H9 (cell line): ENCODE results near the gene GRID2. TPM values are rescaled to one million over a fixed set of nuclear protein-coding genes. Genes with fewer than 3 reads are reported as not detected.

Source experiments
- DNase-seq: peaks from one replicate; pipeline ENCODE4 v3.0.0-alpha.2; 2017
- H2AFZ ChIP-seq: one replicate; pipeline ENCODE4 v1.6.1; 2013; ENCODE audit warnings: mild to moderate bottlenecking, low read length, control low read depth, moderate library complexity
- H2AK5ac ChIP-seq: 2 replicates; pipeline ENCODE4 v1.6.1; 2013; ENCODE audit warnings: low read length, control low read depth, mixed read lengths; ENCODE audit not compliant: insufficient read length
- H2BK120ac ChIP-seq: one replicate; pipeline ENCODE4 v1.6.1; 2013; ENCODE audit warnings: low read depth, mild to moderate bottlenecking, low read length, control low read depth, inconsistent platforms; ENCODE audit not compliant: poor library complexity, severe bottlenecking
- H2BK12ac ChIP-seq: 2 replicates; pipeline ENCODE4 v1.6.1; 2013; ENCODE audit warnings: low read length, control low read depth, mixed read lengths, low read depth; ENCODE audit not compliant: insufficient read length
- H2BK15ac ChIP-seq: 2 replicates; pipeline ENCODE4 v1.6.1; 2013; ENCODE audit warnings: low read depth, low read length, control low read depth
- H2BK20ac ChIP-seq: one replicate; pipeline ENCODE4 v1.6.1; 2013; ENCODE audit warnings: low read depth, mild to moderate bottlenecking, low read length, control low read depth, inconsistent platforms; ENCODE audit not compliant: poor library complexity, severe bottlenecking
- H2BK5ac ChIP-seq: 2 replicates; pipeline ENCODE4 v1.6.1; 2013; ENCODE audit warnings: low read length, control low read depth, mixed read lengths; ENCODE audit not compliant: insufficient read length
- H3K14ac ChIP-seq: 2 replicates; pipeline ENCODE4 v1.6.1; 2013; ENCODE audit warnings: low read length, control low read depth; ENCODE audit not compliant: insufficient read depth
- H3K18ac ChIP-seq: 2 replicates; pipeline ENCODE4 v1.6.1; 2013; ENCODE audit warnings: low read depth, mild to moderate bottlenecking, mixed read lengths, low read length, control low read depth; ENCODE audit not compliant: insufficient read length
- H3K23ac ChIP-seq: 2 replicates; pipeline ENCODE4 v1.6.1; 2013; ENCODE audit warnings: low read length, control low read depth, mixed read lengths, low read depth; ENCODE audit not compliant: insufficient read length
- H3K23me2 ChIP-seq: 2 replicates; pipeline ENCODE4 v1.6.1; 2013; ENCODE audit warnings: low read depth, mild to moderate bottlenecking, mixed read lengths, low read length, control low read depth; ENCODE audit not compliant: insufficient read length, poor library complexity, severe bottlenecking
- H3K27ac ChIP-seq: 2 replicates; pipeline ENCODE4 v1.5.1; 2013; ENCODE audit warnings: low read length, control low read depth, mixed read lengths, low read depth; ENCODE audit not compliant: insufficient read length
- H3K27me3 ChIP-seq: 2 replicates; pipeline ENCODE4 v1.6.1; 2013; ENCODE audit warnings: low read length, control low read depth, inconsistent platforms; ENCODE audit not compliant: insufficient read depth
- H3K4ac ChIP-seq: 2 replicates; pipeline ENCODE4 v1.6.1; 2013; ENCODE audit warnings: low read depth, mild to moderate bottlenecking, control low read depth, inconsistent platforms, low read length, moderate library complexity
- H3K4me1 ChIP-seq: 2 replicates; pipeline ENCODE4 v1.6.1; 2013; ENCODE audit warnings: low read length, control low read depth, inconsistent platforms; ENCODE audit not compliant: insufficient read depth
- H3K4me2 ChIP-seq: 2 replicates; pipeline ENCODE4 v1.6.1; 2013; ENCODE audit warnings: low read length, control low read depth, mixed read lengths; ENCODE audit not compliant: insufficient read length, insufficient read depth
- H3K56ac ChIP-seq: 2 replicates; pipeline ENCODE4 v1.6.1; 2013; ENCODE audit warnings: low read depth, mild to moderate bottlenecking, mixed read lengths, low read length, control low read depth; ENCODE audit not compliant: insufficient read length
- H3K79me1 ChIP-seq: 2 replicates; pipeline ENCODE4 v1.6.1; 2013; ENCODE audit warnings: low read depth, mild to moderate bottlenecking, moderate library complexity, low read length, control low read depth, inconsistent platforms; ENCODE audit not compliant: insufficient read depth, poor library complexity, severe bottlenecking
- H3K79me2 ChIP-seq: 2 replicates; pipeline ENCODE4 v1.6.1; 2013; ENCODE audit warnings: low read length, control low read depth, inconsistent platforms; ENCODE audit not compliant: insufficient read depth
- H3K9ac ChIP-seq: 2 replicates; pipeline ENCODE4 v1.6.1; 2013; ENCODE audit warnings: low read length, control low read depth, mixed read lengths; ENCODE audit not compliant: insufficient read length; ENCODE audit errors: extremely low read depth
- H3K9me3 ChIP-seq: one replicate; pipeline ENCODE4 v1.6.1; 2013; ENCODE audit warnings: low read depth, low read length, inconsistent platforms; ENCODE audit not compliant: control insufficient read depth
- H3T11ph ChIP-seq: one replicate; pipeline ENCODE4 v1.6.1; 2013; ENCODE audit warnings: mild to moderate bottlenecking, low read length, control low read depth, inconsistent platforms
- H4K20me1 ChIP-seq: one replicate; pipeline ENCODE4 v1.6.1; 2013; ENCODE audit not compliant: control insufficient read depth, insufficient read length, insufficient read depth
- H4K5ac ChIP-seq: 2 replicates; pipeline ENCODE4 v1.6.1; 2013; ENCODE audit warnings: low read depth, mild to moderate bottlenecking, mixed read lengths, low read length, control low read depth; ENCODE audit not compliant: insufficient read length
- H4K8ac ChIP-seq: replicated peaks from 2 replicates; pipeline ENCODE4 v1.6.1; 2013; ENCODE audit warnings: low read length, control low read depth, mixed read lengths, low read depth; ENCODE audit not compliant: insufficient read length
- H4K91ac ChIP-seq: 2 replicates; pipeline ENCODE4 v1.6.1; 2013; ENCODE audit warnings: low read depth, mild to moderate bottlenecking, moderate library complexity, mixed read lengths, low read length, control low read depth; ENCODE audit not compliant: insufficient read length
- H3K27ac Mint-ChIP-seq, 3 experiments: 2 replicates in 2 of 3; 3 replicates in 1 of 3; pipeline ENCODE4 v1.8.0; 2020 to 2021; ENCODE audit warnings: mixed read lengths in 3 of 3, mild to moderate bottlenecking in 1 of 3, moderate library complexity in 1 of 3
- H3K27me3 Mint-ChIP-seq: 2 replicates; pipeline ENCODE4 v1.8.0; 2021; ENCODE audit warnings: low read depth, mild to moderate bottlenecking, moderate library complexity, mixed read lengths
- H3K36me3 Mint-ChIP-seq, 3 experiments: 2 replicates in 2 of 3; 3 replicates in 1 of 3; pipeline ENCODE4 v1.8.0; 2020 to 2021; ENCODE audit warnings: low read depth in 3 of 3, mixed read lengths in 3 of 3; ENCODE audit not compliant: insufficient read depth in 1 of 3
- H3K4me1 Mint-ChIP-seq, 2 experiments: 2 replicates each; pipeline ENCODE4 v1.8.0; 2020; ENCODE audit warnings: mixed read lengths in 2 of 2
- H3K4me3 Mint-ChIP-seq, 2 experiments: 2 replicates in 1 of 2; 3 replicates in 1 of 2; pipeline ENCODE4 v1.8.0; 2020 to 2021; ENCODE audit warnings: mild to moderate bottlenecking in 2 of 2, mixed read lengths in 2 of 2, moderate library complexity in 1 of 2
- H3K9me3 Mint-ChIP-seq, 2 experiments: 2 replicates in 1 of 2; 3 replicates in 1 of 2; pipeline ENCODE4 v1.8.0; 2020; ENCODE audit warnings: mild to moderate bottlenecking in 2 of 2, mixed read lengths in 2 of 2, moderate library complexity in 1 of 2
- CTCF ChIP-seq: fragments of 200-600 bp; sonication (generic); conservative IDR thresholded peaks from 3 replicates; pipeline ENCODE4 v1.8.0; 2021; ENCODE audit warnings: antibody characterized with exemption, mild to moderate bottlenecking
- WGBS: extraction: QIAGEN DNeasy Blood & Tissue Kit; methylation state at CpG from one replicate; pipeline ENCODE4 v1.1.7; 2013; ENCODE audit warnings: missing lambda C conversion rate, low lambda C conversion rate, mixed read lengths; ENCODE audit not compliant: insufficient read length; ENCODE audit errors: extremely low coverage; 5-methylcytosine and 5-hydroxymethylcytosine counted together
- total RNA-seq: library from RNA; stranded (reverse); gene quantifications from 2 replicates; pipeline ENCODE4 v1.2.1, GENCODE V29; 2021

The GRID2 gene
- total RNA-seq, 1 experiment from 2014 or later = 21.8 TPM

GRCh38 chr4:93433840-93434239, 1130.1 kb downstream of the GRID2 start:
- no peak overlapping the region for H3K4me3 Mint-ChIP-seq
- H4K8ac ChIP-seq = no peak overlapping the region
- no peak overlapping the region for H3K27ac ChIP-seq

More at GRCh38 chr4:93433840-93434239, 1130.1 kb downstream of the GRID2 start:
- Mint-ChIP-seq H3K27me3 (no peaks in the 10 kb centered on the region), H3K9me3 (no peaks in the 10 kb centered on the region; a peak in 1 of 5 replicates), H3K36me3 (no peaks in the 10 kb centered on the region), H3K4me1 (no peaks in the 10 kb centered on the region), H3K27ac (no peak overlapping the region)
- no peak overlapping the region for H3T11ph ChIP-seq
- H2AK5ac ChIP-seq = no peak overlapping the region
- no peaks in the 10 kb centered on the region for H3K4me1 ChIP-seq
- no peak overlapping the region for H4K5ac ChIP-seq
- DNase-seq = no peak
- H3K79me1 ChIP-seq = no peaks in the 10 kb centered on the region
- H3K4me2 ChIP-seq = no peak overlapping the region
- WGBS = no CpG with 5 or more reads among the region's 3 CpGs
- no peak overlapping the region for H2BK15ac ChIP-seq
- no peak for TF ChIP-seq CTCF
- H2BK120ac ChIP-seq = no peak overlapping the region
- no peak overlapping the region for H3K4ac ChIP-seq
- H3K9me3 ChIP-seq = no peaks in the 10 kb centered on the region
- H3K27me3 ChIP-seq = no peaks in the 10 kb centered on the region
- H3K56ac ChIP-seq = no peak overlapping the region
- H3K14ac ChIP-seq = no peak overlapping the region
- no peak overlapping the region for H4K91ac ChIP-seq
- no peak overlapping the region for H2BK5ac ChIP-seq
- H3K79me2 ChIP-seq = no peaks in the 10 kb centered on the region
- H3K23me2 ChIP-seq = no peaks in the 10 kb centered on the region
- H3K9ac ChIP-seq = no peak overlapping the region
- H2BK12ac ChIP-seq = no peak overlapping the region
- H2AFZ ChIP-seq = no peak overlapping the region
- no peak overlapping the region for H2BK20ac ChIP-seq
- H4K20me1 ChIP-seq = no peaks in the 10 kb centered on the region
- H3K23ac ChIP-seq = no peak overlapping the region
- no peak overlapping the region for H3K18ac ChIP-seq
